ENCODE data around the gene RPP40. TPM values are rescaled to one million over a fixed set of nuclear protein-coding genes. Genes with fewer than 3 reads are reported as not detected.

The RPP40 gene
- polyA plus RNA-seq, 1 donor (not counting 4 experiments of a cell fraction or from before 2014, with no cell fraction given): 12.4 TPM

GRCh38 chr6:5014072-5014561 lies 10.3 kb upstream of the RPP40 start:
- H3K9me3 ChIP-seq (ENCODE audit: control insufficient read depth, low read depth, low read length): peaks cover 2% of the 10 kb centered on the region
- no peaks in the 10 kb centered on the region for H3K79me2 ChIP-seq (ENCODE audit: control insufficient read depth, insufficient read depth, low read length)
- no peak overlapping the region for H3K9ac ChIP-seq (ENCODE audit: control insufficient read depth, extremely low read depth, insufficient read depth, low read length)
- H3K4me2 ChIP-seq (ENCODE audit: control insufficient read depth, extremely low read depth, insufficient read depth, low read depth, low read length): no peak overlapping the region
- H3K4me3 ChIP-seq (ENCODE audit: control insufficient read depth in 2 of 3, extremely low read depth in 1 of 3, insufficient read depth in 2 of 3, low read depth in 1 of 3, low read length in 3 of 3): no peak overlapping the region
- no peak overlapping the region for H3K27ac ChIP-seq (ENCODE audit: control insufficient read depth, insufficient read depth, low read length)
- H2AFZ ChIP-seq (ENCODE audit: control insufficient read depth, low read length): no peak overlapping the region
- H3K36me3 ChIP-seq (ENCODE audit: control insufficient read depth in 2 of 2, extremely low read depth in 1 of 2, insufficient read depth in 2 of 2, low read length in 2 of 2): no peaks in the 10 kb centered on the region
- H3K9me1 ChIP-seq (ENCODE audit: control insufficient read depth, extremely low read depth, insufficient read depth, low read length): no peaks in the 10 kb centered on the region
- FAIRE-seq (no peak), DNase-seq (ENCODE audit: low read depth, low spot score) (no peak)
- no peaks in the 10 kb centered on the region for H3K27me3 ChIP-seq (ENCODE audit: control insufficient read depth, extremely low read depth, insufficient read depth, low read length)
- dilution Hi-C loops (cut with MboI; ENCODE audit: extremely low pct_ligation_motif_present, low sequenced_read_pairs): no loop called here
- no peak for TF ChIP-seq CTCF (optimal IDR thresholded peaks at IDR 0.05 in 1 of 3, IDR thresholded peaks at IDR 0.05 in 1 of 3, conservative IDR thresholded peaks at IDR 0.05 in 1 of 3; ENCODE audit: extremely low read depth in 1 of 3, insufficient read depth in 2 of 3, low read length in 3 of 3)
- no peak for TF ChIP-seq EZH2 (IDR thresholded peaks at IDR 0.05; ENCODE audit: low read length)
- H3K4me1 ChIP-seq (ENCODE audit: control insufficient read depth, extremely low read depth, insufficient read depth, low read length): no peaks in the 10 kb centered on the region
- no peaks in the 10 kb centered on the region for H4K20me1 ChIP-seq (ENCODE audit: control insufficient read depth, extremely low read depth, insufficient read depth, low read length)

- Histone ChIP-seq H4K20me1 (ENCODE audit: control insufficient read depth, extremely low read depth, insufficient read depth, low read length) (no peaks in the 10 kb centered on the region), H2AFZ (ENCODE audit: control insufficient read depth, low read length) (no peak overlapping the region), H3K36me3 (ENCODE audit: control insufficient read depth in 2 of 2, extremely low read depth in 1 of 2, insufficient read depth in 2 of 2, low read length in 2 of 2) (no peaks in the 10 kb centered on the region), H3K27ac (ENCODE audit: control insufficient read depth, insufficient read depth, low read length) (no peak overlapping the region), H3K4me2 (ENCODE audit: control insufficient read depth, extremely low read depth, insufficient read depth, low read depth, low read length) (no peak overlapping the region), H3K9me3 (ENCODE audit: control insufficient read depth, low read depth, low read length) (peaks cover 2% of the 10 kb centered on the region), H3K79me2 (ENCODE audit: control insufficient read depth, insufficient read depth, low read length) (no peaks in the 10 kb centered on the region), H3K4me1 (ENCODE audit: control insufficient read depth, extremely low read depth, insufficient read depth, low read length) (no peaks in the 10 kb centered on the region), H3K4me3 (ENCODE audit: control insufficient read depth in 2 of 3, extremely low read depth in 1 of 3, insufficient read depth in 2 of 3, low read depth in 1 of 3, low read length in 3 of 3) (no peak overlapping the region), H3K9me1 (ENCODE audit: control insufficient read depth, extremely low read depth, insufficient read depth, low read length) (no peaks in the 10 kb centered on the region), H3K9ac (ENCODE audit: control insufficient read depth, extremely low read depth, insufficient read depth, low read length) (no peak overlapping the region), H3K27me3 (ENCODE audit: control insufficient read depth, extremely low read depth, insufficient read depth, low read length) (no peaks in the 10 kb centered on the region)
- no peak for FAIRE-seq
- dilution Hi-C loops (cut with MboI; ENCODE audit: extremely low pct_ligation_motif_present, low sequenced_read_pairs): no loop called here
- DNase-seq (ENCODE audit: low read depth, low spot score): no peak
- TF ChIP-seq CTCF (optimal IDR thresholded peaks at IDR 0.05 in 1 of 3, IDR thresholded peaks at IDR 0.05 in 1 of 3, conservative IDR thresholded peaks at IDR 0.05 in 1 of 3; ENCODE audit: extremely low read depth in 1 of 3, insufficient read depth in 2 of 3, low read length in 3 of 3): no peak
These were observed 8.7 kb upstream of the RPP40 start for GRCh38 chr6:5012519-5012918.
